Measurements from ENCODE around the gene CERS6. TPM values are rescaled to one million over a fixed set of nuclear protein-coding genes. Genes with fewer than 3 reads are reported as not detected.

CERS6 gene
- total and polyA plus RNA-seq, 10 of the 15 experiments (the other 5 are each of a cell fraction or from before 2014, with no cell fraction given): 1.3 to 20.4 (median 14.1) TPM

DNA sequence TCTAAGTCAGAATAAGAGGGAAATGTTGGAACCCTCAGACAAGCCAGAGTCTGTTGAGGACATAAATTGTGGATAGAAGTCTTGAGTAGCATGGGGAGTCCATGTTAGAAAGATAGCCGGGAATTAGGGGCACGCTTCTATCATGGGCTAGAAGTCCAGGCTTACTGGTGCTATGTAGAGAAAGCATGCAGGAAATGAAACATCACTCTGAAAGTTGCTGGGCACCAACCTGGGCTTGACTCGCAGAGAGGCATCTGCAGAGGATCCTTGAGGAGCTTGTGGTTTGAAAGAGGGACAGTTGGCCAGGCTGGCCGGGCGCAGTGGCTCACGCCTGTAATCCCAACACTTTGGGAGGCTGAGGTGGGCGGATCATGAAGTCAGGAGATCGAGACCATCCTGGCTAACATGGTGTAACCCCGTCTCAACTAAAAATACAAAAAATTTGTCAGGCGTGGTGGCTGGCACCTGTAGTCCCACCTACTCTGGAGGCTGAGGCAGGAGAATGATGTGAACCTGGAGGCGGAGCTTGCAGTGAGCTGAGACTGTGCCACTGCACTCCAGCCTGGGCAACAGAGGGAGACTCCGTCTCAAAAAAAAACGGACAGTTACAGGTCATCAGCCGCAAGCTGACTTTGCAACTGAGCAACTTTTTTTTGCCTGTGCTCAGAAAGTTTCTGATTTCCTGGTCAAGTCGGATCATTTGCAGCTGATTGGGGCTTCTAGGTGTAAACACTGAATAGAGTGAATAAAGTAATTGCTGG lies 24.9 kb downstream of the CERS6 start:
- Histone ChIP-seq H3K9me3 (replicated peaks; ENCODE audit: control insufficient read depth, insufficient read depth, low read length) (peaks cover 2% of the 10 kb centered on the region), H3K4me2 (ENCODE audit: control insufficient read depth, insufficient read depth) (no peak overlapping the region), H3K27ac (ENCODE audit: control insufficient read depth, insufficient read depth) (no peak overlapping the region), H2AFZ (ENCODE audit: control insufficient read depth, low read depth, low read length) (no peak overlapping the region), H3K4me3 (no peak overlapping the region), H3K4me1 (ENCODE audit: control insufficient read depth, insufficient read depth, low read length) (no peaks in the 10 kb centered on the region; the same call in 1 of the 2 replicates), H3K36me3 (ENCODE audit: control insufficient read depth in 2 of 2, insufficient read depth in 2 of 2, low read length in 1 of 2) (peaks cover 0 to 2% of the 10 kb centered on the region in 2 experiments; a peak in 2 of 4 replicates), H3K9ac (ENCODE audit: control insufficient read depth, insufficient read depth, low read length) (no peak overlapping the region), H3K79me2 (ENCODE audit: control insufficient read depth, insufficient read depth, low read length) (peaks cover 76% of the 10 kb centered on the region), H3K27me3 (replicated peaks in 1 of 2; ENCODE audit: control insufficient read depth in 2 of 2, insufficient read depth in 2 of 2, low read length in 1 of 2) (no peaks in the 10 kb centered on the region), H4K20me1 (ENCODE audit: control insufficient read depth, insufficient read depth) (no peaks in the 10 kb centered on the region)
- intact Hi-C loops (cut with micrococcal nuclease; ENCODE audit: unreplicated experiment) (no loop called here), in situ Hi-C loops (cut with MboI) (no loop called here)
- TF ChIP-seq POLR2A (IDR thresholded peaks at IDR 0.05; ENCODE audit: low read depth, low read length): no peak
- TF ChIP-seq POU2F2 (IDR thresholded peaks at IDR 0.05; ENCODE audit: borderline replicate concordance, low read depth, low read length): no peak
- no peak for TF ChIP-seq ASH2L (IDR thresholded peaks at IDR 0.05; ENCODE audit: borderline replicate concordance, low read depth)
- no peak for TF ChIP-seq SMAD5 (IDR thresholded peaks at IDR 0.05; ENCODE audit: low read depth)
- TF ChIP-seq NFIC (IDR thresholded peaks at IDR 0.05; ENCODE audit: low read depth, low read length): no peak
- TF ChIP-seq HDGF (IDR thresholded peaks at IDR 0.05): no peak
- no peak for TF ChIP-seq MTA2 (IDR thresholded peaks at IDR 0.05; ENCODE audit: low read depth)
- TF ChIP-seq NR2C2 (IDR thresholded peaks at IDR 0.05; ENCODE audit: borderline replicate concordance, control insufficient read depth, insufficient read length, low read depth): no peak
- TF ChIP-seq JUND (IDR thresholded peaks at IDR 0.05; ENCODE audit: low read depth, low read length): no peak
- TF ChIP-seq, protein P1, sequence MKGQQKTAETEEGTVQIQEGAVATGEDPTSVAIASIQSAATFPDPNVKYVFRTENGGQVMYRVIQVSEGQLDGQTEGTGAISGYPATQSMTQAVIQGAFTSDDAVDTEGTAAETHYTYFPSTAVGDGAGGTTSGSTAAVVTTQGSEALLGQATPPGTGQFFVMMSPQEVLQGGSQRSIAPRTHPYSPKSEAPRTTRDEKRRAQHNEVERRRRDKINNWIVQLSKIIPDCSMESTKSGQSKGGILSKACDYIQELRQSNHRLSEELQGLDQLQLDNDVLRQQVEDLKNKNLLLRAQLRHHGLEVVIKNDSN (IDR thresholded peaks at IDR 0.05; ENCODE audit: borderline replicate concordance, extremely low read length, insufficient read depth, low read depth, low read length): no peak
- no peak for TF ChIP-seq EP300 (IDR thresholded peaks at IDR 0.05; ENCODE audit: borderline replicate concordance in 1 of 2, control insufficient read depth in 1 of 2, low read depth in 2 of 2, low read length in 2 of 2)
- TF ChIP-seq, protein P2, sequence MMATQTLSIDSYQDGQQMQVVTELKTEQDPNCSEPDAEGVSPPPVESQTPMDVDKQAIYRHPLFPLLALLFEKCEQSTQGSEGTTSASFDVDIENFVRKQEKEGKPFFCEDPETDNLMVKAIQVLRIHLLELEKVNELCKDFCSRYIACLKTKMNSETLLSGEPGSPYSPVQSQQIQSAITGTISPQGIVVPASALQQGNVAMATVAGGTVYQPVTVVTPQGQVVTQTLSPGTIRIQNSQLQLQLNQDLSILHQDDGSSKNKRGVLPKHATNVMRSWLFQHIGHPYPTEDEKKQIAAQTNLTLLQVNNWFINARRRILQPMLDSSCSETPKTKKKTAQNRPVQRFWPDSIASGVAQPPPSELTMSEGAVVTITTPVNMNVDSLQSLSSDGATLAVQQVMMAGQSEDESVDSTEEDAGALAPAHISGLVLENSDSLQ (IDR thresholded peaks at IDR 0.05): no peak
- TF ChIP-seq TAF1 (IDR thresholded peaks at IDR 0.05; ENCODE audit: borderline replicate concordance, low read depth, low read length): no peak
- no peak for TF ChIP-seq CEBPB (IDR thresholded peaks at IDR 0.05; ENCODE audit: borderline replicate concordance in 1 of 2, low read depth in 2 of 2, low read length in 2 of 2)
- no peak for TF ChIP-seq PAX8 (IDR thresholded peaks at IDR 0.05)
- no peak for TF ChIP-seq MTA3 (IDR thresholded peaks at IDR 0.05; ENCODE audit: borderline replicate concordance, low read length)
- TF ChIP-seq MYC (IDR thresholded peaks at IDR 0.05; ENCODE audit: insufficient read depth, insufficient read length, insufficient replicate concordance, low read length, severe bottlenecking): no peak
- WGBS (ENCODE audit: insufficient coverage, insufficient replicate concordance, low lambda C conversion rate, missing lambda C conversion rate): 94% methylated on average over 14 of the region's 15 CpGs
- RAD21 ChIA-PET (ENCODE audit: unreplicated experiment): interaction anchor here (1.6 kb wide), 1 partner anchor 9 kb away, joined by 3 read pairs; no protein-coding TSS in a partner anchor
- SMC1A ChIA-PET (ENCODE audit: uncharacterized antibody, unreplicated experiment): interaction anchor here (0.7 to 2.7 kb wide), 5 partner anchors 7 to 255 kb away, joined by 3 to 12 read pairs (median 5); no protein-coding TSS in a partner anchor
- BruUV-seq (replicated peaks): no TSS peak
- DNase-seq (ENCODE audit: low read depth, low spot score) (no peak), ATAC-seq (peak; percentile 16; the same call in 1 of the 3 replicates), FAIRE-seq (no peak)
- CTCF ChIA-PET: interaction anchor here (0.7 to 1.3 kb wide), 2 partner anchors 12 to 245 kb away, joined by 3 read pairs; no protein-coding TSS in a partner anchor
- POLR2A ChIA-PET: interaction anchor here (1.7 kb wide), 1 partner anchor 12 kb away, joined by 3 read pairs; no protein-coding TSS in a partner anchor

All from GM12878 (cell line).